ENCODE results near the gene MRPS7. TPM values are rescaled to one million over a fixed set of nuclear protein-coding genes. Genes with fewer than 3 reads are reported as not detected.

Gene MRPS7
- total and polyA plus RNA-seq, 2 donors (not counting 1 experiment from before 2014, with no cell fraction given), result 25.1 to 42.6 TPM

DNA sequence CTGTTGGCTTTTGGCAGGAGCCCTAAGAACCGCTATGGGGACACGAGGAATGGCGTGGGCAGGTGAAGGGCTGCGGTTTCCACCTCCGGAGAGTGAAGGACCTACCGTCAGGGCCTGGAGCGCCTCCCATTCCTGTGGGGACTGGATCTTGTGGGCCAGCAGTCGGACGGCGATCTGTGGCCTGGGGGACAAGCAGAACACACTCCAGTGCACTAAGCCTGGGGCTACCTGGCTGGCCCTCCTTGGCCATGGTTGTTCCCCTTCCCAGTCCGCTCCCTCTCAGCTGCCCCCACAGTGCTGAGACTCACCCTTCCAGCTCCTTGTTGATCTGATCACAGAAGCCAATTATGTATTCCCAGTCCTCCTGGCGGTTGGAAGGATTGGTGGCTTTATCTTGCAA, 15.3 kb upstream of the MRPS7 start:
- peak overlapping the region; percentile 73 for H3K27ac Mint-ChIP-seq
- Histone ChIP-seq H3K79me2 (ENCODE audit: control insufficient read depth, insufficient read depth, low read length) (peaks cover 65% of the 10 kb centered on the region), H3K4me3 (ENCODE audit: control extremely low read depth in 1 of 5, extremely low read depth in 1 of 5, insufficient read depth in 1 of 5, low read depth in 2 of 5, low read length in 4 of 5) (no peak overlapping the region), H3K27ac (ENCODE audit: low read length in 2 of 2) (peak overlapping the region in 1 of 2 donors; percentile 23), H2AFZ (ENCODE audit: insufficient read depth, low read depth, low read length, poor library complexity, severe bottlenecking) (no peak overlapping the region), H3K4me1 (ENCODE audit: control insufficient read depth in 2 of 2, insufficient read depth in 2 of 2, low read length in 2 of 2) (peaks cover 32 to 74% of the 10 kb centered on the region in 2 donors), H4K20me1 (ENCODE audit: control insufficient read depth, insufficient read depth, low read length, poor library complexity, severe bottlenecking) (peaks cover 40% of the 10 kb centered on the region), H3K36me3 (replicated peaks in 1 of 2; ENCODE audit: control extremely low read depth in 1 of 2, control insufficient read depth in 1 of 2, extremely low read depth in 1 of 2, insufficient read depth in 2 of 2, low read length in 1 of 2) (peaks cover 0 to 56% of the 10 kb centered on the region in 2 experiments), H3K9me3 (ENCODE audit: control extremely low read depth in 1 of 3, control insufficient read depth in 2 of 3, insufficient read depth in 1 of 3, low read length in 2 of 3) (no peaks in the 10 kb centered on the region), H3K9ac (ENCODE audit: low read length) (no peak overlapping the region), H3K27me3 (replicated peaks in 1 of 4; ENCODE audit: control extremely low read depth in 1 of 4, control insufficient read depth in 3 of 4, insufficient read depth in 4 of 4, low read length in 3 of 4) (no peaks in the 10 kb centered on the region), H3K4me2 (replicated peaks; ENCODE audit: low read depth, low read length, poor library complexity, severe bottlenecking) (no peak overlapping the region)
- intact Hi-C loops (cut with micrococcal nuclease), result no loop called here
- WGBS (ENCODE audit: insufficient coverage), result 98% methylated on average over 10 of the region's 12 CpGs
- no peaks in the 10 kb centered on the region for H3K27me3 Mint-ChIP-seq
- peaks cover 55% of the 10 kb centered on the region for H3K4me1 Mint-ChIP-seq
- TF ChIP-seq CTCF (IDR thresholded peaks at IDR 0.05), result no peak
- no peak for TF ChIP-seq EZH2 (IDR thresholded peaks at IDR 0.05; ENCODE audit: borderline replicate concordance, insufficient read depth, low read depth, low read length, poor library complexity, severe bottlenecking)
- CTCF ChIA-PET, result no interaction called here
- ATAC-seq (ENCODE audit: low read depth) (no peak), DNase-seq (no peak)
- POLR2A ChIA-PET, result interaction anchor here (0.7 kb wide), 1 partner anchor 73 kb away, joined by 3 read pairs; no protein-coding TSS in a partner anchor
- no peak overlapping the region for H3K4me3 Mint-ChIP-seq
- H3K9me3 Mint-ChIP-seq (ENCODE audit: insufficient read depth), result no peaks in the 10 kb centered on the region

DNA sequence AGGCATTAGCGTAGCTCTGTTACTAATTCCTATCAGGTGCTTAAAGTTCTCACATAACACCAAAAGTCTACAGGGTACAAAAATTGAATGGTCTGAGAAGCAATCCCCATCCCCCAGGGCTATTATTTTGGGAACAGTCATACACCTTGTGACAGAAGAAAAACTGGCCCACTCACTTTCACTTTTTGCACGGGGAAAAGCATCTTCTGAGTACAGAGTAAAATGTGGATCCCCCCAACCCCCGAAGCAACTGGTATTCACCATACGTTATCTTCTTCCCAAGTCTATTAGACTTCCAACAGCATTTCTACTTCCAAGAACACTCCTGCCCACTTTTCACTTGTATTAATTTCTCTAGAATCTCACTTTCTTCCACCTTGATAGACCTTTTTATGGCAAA, 12.1 kb upstream of the MRPS7 start:
- ATAC-seq (ENCODE audit: low read depth) (no peak), DNase-seq (no peak)
- peak overlapping the region; percentile 25 for H3K9ac ChIP-seq (ENCODE audit: low read length)
- peaks cover 73% of the 10 kb centered on the region for H3K79me2 ChIP-seq (ENCODE audit: control insufficient read depth, insufficient read depth, low read length)
- no peak for TF ChIP-seq CTCF (IDR thresholded peaks at IDR 0.05)
- no peak for TF ChIP-seq EZH2 (IDR thresholded peaks at IDR 0.05; ENCODE audit: borderline replicate concordance, insufficient read depth, low read depth, low read length, poor library complexity, severe bottlenecking)
- intact Hi-C loops (cut with micrococcal nuclease), result no loop called here
- Mint-ChIP-seq H3K27ac (peak overlapping the region; percentile 91), H3K4me1 (peaks cover 57% of the 10 kb centered on the region), H3K9me3 (ENCODE audit: insufficient read depth) (no peaks in the 10 kb centered on the region), H3K27me3 (no peaks in the 10 kb centered on the region), H3K4me3 (peak overlapping the region; percentile 71)
- peak overlapping the region; percentile 49 to 68 for H3K27ac ChIP-seq (ENCODE audit: low read length in 2 of 2)
- no peaks in the 10 kb centered on the region for H3K9me3 ChIP-seq (ENCODE audit: control extremely low read depth in 1 of 3, control insufficient read depth in 2 of 3, insufficient read depth in 1 of 3, low read length in 2 of 3)
- H2AFZ ChIP-seq (ENCODE audit: insufficient read depth, low read depth, low read length, poor library complexity, severe bottlenecking), result no peak overlapping the region
- H3K4me1 ChIP-seq (ENCODE audit: control insufficient read depth in 2 of 2, insufficient read depth in 2 of 2, low read length in 2 of 2), result peaks cover 35 to 54% of the 10 kb centered on the region in 2 donors
- ChIA-PET CTCF (interaction anchor here (0.6 to 4.3 kb wide), 11 partner anchors 9 to 290 kb away, joined by 3 to 21 read pairs (median 4); partner anchors contain the start of genes GGA3, MIF4GD and MRPS7), POLR2A (interaction anchor here (0.7 to 2.9 kb wide), 3 partner anchors 12 to 48 kb away, joined by 3 to 41 read pairs (median 3); partner anchors contain the start of genes GGA3, MIF4GD and MRPS7)
- 78% methylated on average over 4 of the region's 4 CpGs for WGBS (ENCODE audit: insufficient coverage)
- H3K27me3 ChIP-seq (replicated peaks in 1 of 4; ENCODE audit: control extremely low read depth in 1 of 4, control insufficient read depth in 3 of 4, insufficient read depth in 4 of 4, low read length in 3 of 4), result no peaks in the 10 kb centered on the region
- H3K36me3 ChIP-seq (replicated peaks in 1 of 2; ENCODE audit: control extremely low read depth in 1 of 2, control insufficient read depth in 1 of 2, extremely low read depth in 1 of 2, insufficient read depth in 2 of 2, low read length in 1 of 2), result peaks cover 0 to 30% of the 10 kb centered on the region in 2 experiments
- peak overlapping the region; percentile 49 for H3K4me2 ChIP-seq (replicated peaks; ENCODE audit: low read depth, low read length, poor library complexity, severe bottlenecking)
- H3K4me3 ChIP-seq (ENCODE audit: control extremely low read depth in 1 of 5, extremely low read depth in 1 of 5, insufficient read depth in 1 of 5, low read depth in 2 of 5, low read length in 4 of 5), result no peak overlapping the region
- H4K20me1 ChIP-seq (ENCODE audit: control insufficient read depth, insufficient read depth, low read length, poor library complexity, severe bottlenecking), result peaks cover 45% of the 10 kb centered on the region
